ENCODE results near the gene KIF18A. TPM values are rescaled to one million over a fixed set of nuclear protein-coding genes. Genes with fewer than 3 reads are reported as not detected.

KIF18A gene
- total and polyA plus RNA-seq, 2 of the 13 experiments (the other 11 are each of a cell fraction or from before 2014, with no cell fraction given): 3.4 to 14.4 TPM

GRCh38 chr11:28110108-28110820, 2.3 kb upstream of the KIF18A start (continued):
- TF ChIP-seq DMAP1 (CRISPR knock-in tag; IDR thresholded peaks at IDR 0.05) (peak; percentile 95), ERF (CRISPR knock-in tag; IDR thresholded peaks at IDR 0.05) (peak; percentile 71; the same call in 1 of the 2 replicates), ZNF235 (CRISPR knock-in tag; IDR thresholded peaks at IDR 0.05; ENCODE audit: borderline replicate concordance) (no peak), CEBPG (CRISPR knock-in tag; IDR thresholded peaks at IDR 0.05) (peak; percentile 58; the same call in 1 of the 2 replicates), ZNF451 (CRISPR knock-in tag; IDR thresholded peaks at IDR 0.05) (peak; percentile 93), SP4 (CRISPR knock-in tag; IDR thresholded peaks at IDR 0.05) (peak; percentile 73), ZBTB14 (CRISPR knock-in tag; IDR thresholded peaks at IDR 0.05) (peak; percentile 54), SKI (IDR thresholded peaks at IDR 0.05; ENCODE audit: partially characterized antibody) (no peak), ATF2 (CRISPR knock-in tag; IDR thresholded peaks at IDR 0.05) (peak; percentile 79), PHB2 (IDR thresholded peaks at IDR 0.05; ENCODE audit: partially characterized antibody) (no peak), HCFC1 (IDR thresholded peaks at IDR 0.05; ENCODE audit: low read depth, low read length) (peak; percentile 76), ZNF782 (CRISPR knock-in tag; IDR thresholded peaks at IDR 0.05; ENCODE audit: borderline replicate concordance) (peak; percentile 75; the same call in 1 of the 2 replicates), HDAC6 (IDR thresholded peaks at IDR 0.05; ENCODE audit: low read depth, low read length) (no peak), SOX5 (CRISPR knock-in tag; IDR thresholded peaks at IDR 0.05; ENCODE audit: borderline replicate concordance) (peak; percentile 61; the same call in 1 of the 2 replicates), MED13 (CRISPR knock-in tag; IDR thresholded peaks at IDR 0.05) (peak; percentile 78), SMARCC2 (IDR thresholded peaks at IDR 0.05) (no peak), ZNF607 (CRISPR knock-in tag; IDR thresholded peaks at IDR 0.05; ENCODE audit: borderline replicate concordance) (peak; percentile 79; the same call in 1 of the 2 replicates), ZNF720 (CRISPR knock-in tag; IDR thresholded peaks at IDR 0.05) (no peak), PHF5A (CRISPR knock-in tag; IDR thresholded peaks at IDR 0.05; ENCODE audit: low read depth, unreplicated experiment) (no peak), ZNF672 (CRISPR knock-in tag; IDR thresholded peaks at IDR 0.05) (no peak), STAT6 (CRISPR knock-in tag; IDR thresholded peaks at IDR 0.05; ENCODE audit: borderline replicate concordance) (no peak), PREB (CRISPR knock-in tag; IDR thresholded peaks at IDR 0.05) (0 out of 2 replicates have a peak, but pooled peaks have one; percentile 68)
- TF ChIP-seq, protein P1, sequence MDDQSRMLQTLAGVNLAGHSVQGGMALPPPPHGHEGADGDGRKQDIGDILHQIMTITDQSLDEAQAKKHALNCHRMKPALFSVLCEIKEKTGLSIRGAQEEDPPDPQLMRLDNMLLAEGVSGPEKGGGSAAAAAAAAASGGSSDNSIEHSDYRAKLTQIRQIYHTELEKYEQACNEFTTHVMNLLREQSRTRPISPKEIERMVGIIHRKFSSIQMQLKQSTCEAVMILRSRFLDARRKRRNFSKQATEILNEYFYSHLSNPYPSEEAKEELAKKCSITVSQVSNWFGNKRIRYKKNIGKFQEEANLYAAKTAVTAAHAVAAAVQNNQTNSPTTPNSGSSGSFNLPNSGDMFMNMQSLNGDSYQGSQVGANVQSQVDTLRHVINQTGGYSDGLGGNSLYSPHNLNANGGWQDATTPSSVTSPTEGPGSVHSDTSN (CRISPR knock-in tag; IDR thresholded peaks at IDR 0.05; ENCODE audit: borderline replicate concordance): 0 out of 2 replicates have a peak, but pooled peaks have one; percentile 64
